Stimulated activated CD4-positive, alpha-beta T cell treated with anti-CD3 and anti-CD28 coated beads, Interleukin-12 subunit alpha, Interleukin-12 subunit beta, amount 100 ng/mL, for 4 hours (primary cell): ENCODE results near the gene TP53BP2.
"Not testable (repeated sequence)": the region's sequence is repeated elsewhere in the genome, so short reads cannot be mapped to it uniquely, and the experiment has no call there.

ENCODE experiments used
- DNase-seq: peaks from one replicate; pipeline ENCODE4 v3.0.0-alpha.2; 2020

Gene TP53BP2, protein sequence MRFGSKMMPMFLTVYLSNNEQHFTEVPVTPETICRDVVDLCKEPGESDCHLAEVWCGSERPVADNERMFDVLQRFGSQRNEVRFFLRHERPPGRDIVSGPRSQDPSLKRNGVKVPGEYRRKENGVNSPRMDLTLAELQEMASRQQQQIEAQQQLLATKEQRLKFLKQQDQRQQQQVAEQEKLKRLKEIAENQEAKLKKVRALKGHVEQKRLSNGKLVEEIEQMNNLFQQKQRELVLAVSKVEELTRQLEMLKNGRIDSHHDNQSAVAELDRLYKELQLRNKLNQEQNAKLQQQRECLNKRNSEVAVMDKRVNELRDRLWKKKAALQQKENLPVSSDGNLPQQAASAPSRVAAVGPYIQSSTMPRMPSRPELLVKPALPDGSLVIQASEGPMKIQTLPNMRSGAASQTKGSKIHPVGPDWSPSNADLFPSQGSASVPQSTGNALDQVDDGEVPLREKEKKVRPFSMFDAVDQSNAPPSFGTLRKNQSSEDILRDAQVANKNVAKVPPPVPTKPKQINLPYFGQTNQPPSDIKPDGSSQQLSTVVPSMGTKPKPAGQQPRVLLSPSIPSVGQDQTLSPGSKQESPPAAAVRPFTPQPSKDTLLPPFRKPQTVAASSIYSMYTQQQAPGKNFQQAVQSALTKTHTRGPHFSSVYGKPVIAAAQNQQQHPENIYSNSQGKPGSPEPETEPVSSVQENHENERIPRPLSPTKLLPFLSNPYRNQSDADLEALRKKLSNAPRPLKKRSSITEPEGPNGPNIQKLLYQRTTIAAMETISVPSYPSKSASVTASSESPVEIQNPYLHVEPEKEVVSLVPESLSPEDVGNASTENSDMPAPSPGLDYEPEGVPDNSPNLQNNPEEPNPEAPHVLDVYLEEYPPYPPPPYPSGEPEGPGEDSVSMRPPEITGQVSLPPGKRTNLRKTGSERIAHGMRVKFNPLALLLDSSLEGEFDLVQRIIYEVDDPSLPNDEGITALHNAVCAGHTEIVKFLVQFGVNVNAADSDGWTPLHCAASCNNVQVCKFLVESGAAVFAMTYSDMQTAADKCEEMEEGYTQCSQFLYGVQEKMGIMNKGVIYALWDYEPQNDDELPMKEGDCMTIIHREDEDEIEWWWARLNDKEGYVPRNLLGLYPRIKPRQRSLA

DNA sequence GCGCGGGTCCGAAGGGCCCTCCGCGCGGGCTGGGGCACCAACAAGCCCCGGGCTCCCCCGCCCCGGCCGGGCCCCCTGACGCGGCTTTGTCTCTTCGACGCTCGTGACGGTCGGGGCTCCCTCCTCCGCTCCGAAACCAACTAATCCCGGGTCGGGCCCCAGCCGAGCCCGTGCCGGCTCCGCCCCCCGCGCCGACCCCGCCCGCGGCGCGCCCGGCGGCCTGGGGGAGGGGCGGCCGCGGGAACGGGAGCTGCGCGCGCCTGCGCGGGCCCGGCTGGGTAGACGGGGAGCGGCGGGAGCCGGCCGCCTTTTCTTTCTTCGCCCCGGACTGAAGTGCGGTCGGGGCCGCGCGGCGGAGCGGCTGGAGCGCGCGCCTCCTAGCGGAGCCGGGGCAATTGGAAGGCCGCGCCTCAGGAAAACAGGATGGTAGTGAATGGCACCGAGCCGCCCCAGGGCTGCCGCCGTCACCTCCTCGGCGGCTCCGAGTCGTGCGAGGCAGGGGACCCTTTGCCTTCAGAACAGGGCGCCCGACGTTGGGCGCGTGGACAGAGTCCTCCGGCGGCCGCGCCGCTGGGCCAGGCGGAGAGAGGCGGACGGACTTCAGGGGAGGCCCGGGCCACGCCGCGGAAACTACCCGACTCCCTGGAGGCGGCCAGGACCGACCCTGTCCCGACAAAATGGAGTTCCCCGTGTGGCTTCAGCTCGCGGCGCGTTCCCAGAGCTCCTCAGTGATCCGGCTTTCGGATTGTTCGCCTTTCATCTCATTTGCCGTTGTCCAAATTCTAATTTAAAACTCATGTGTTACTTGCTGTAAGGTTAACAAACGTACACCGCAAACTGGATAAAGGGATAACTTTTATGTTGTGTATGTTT lies at the start of gene TP53BP2:
Gene TP53BP2, minus strand, starts transcription at position 138 of the 873 bp plus-strand sequence. CDS start 267 bp downstream, outside the sequence.
- peak; percentile 84 for DNase-seq

DNA sequence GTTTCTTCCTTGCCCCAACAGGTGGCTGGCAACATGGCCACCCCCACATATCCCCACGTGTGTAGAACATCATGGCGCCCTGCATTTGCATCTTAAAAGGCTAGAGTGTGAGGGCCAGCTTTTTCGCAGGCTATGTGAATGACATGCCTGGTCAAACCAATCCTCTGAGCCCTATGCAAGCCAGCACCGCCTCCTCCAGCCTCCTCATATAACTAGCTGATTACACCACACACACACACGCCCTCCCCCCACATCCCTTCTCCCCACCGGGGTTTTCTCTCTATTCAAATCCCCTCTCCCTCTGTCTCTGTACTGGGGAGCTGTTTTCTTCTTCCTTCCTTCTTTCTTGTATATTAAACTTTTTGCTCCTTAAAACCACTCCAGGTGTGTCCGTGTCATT lies 44.7 kb upstream of the TP53BP2 start:
- DNase-seq, result not testable (repeated sequence)

DNA sequence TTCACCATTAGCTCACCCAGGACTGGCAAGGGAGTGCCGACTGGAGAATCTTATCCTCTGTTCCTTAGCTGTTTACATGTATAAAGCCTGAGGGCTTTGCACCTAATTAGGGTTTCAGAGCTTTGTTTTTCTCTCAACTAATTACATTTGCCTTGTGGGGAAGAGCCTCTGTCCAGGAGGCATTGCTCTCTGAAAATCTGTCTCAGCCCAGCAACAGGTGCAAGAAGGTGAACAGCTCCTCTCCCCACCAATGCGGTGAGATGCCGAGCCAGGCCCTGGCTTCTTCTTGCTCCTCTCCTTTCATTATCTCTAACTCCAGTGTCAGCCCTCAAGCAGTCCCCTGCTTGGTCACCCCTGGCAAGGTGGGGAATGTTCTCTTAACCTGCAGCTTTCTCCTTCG lies 43.6 kb upstream of the TP53BP2 start:
- not testable (repeated sequence) for DNase-seq

DNA sequence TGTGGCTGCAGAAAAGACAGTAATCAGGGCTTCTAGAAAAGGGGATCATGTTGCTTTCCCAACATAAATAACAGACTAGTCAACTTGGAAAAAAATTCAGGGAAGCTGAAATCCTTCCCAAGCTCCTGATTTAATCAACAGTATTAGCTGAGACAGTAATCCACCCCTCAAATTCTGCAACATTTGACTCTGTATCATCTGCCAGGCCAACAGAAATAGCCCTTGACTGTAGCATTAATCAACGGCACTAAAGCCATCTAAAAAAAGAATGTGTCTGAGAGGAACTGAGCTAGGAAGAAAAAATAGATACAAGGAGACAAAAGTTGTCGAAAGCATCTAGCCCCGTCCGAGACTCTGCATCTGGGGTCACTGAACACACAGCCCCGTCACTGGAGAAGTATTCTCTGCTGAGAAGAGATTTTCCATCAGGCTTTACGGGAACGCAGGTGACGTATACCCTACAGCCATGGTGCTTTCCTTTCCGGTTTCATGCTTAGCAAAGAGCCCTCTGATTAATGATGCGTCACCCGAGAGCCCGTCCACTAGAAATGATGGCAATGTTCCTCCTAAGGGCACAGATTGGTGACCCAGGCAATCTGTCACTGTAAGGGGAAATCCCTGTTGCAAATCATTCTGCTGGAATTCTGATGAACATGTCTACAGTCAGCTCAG lies 42.1 kb upstream of the TP53BP2 start:
- no peak for DNase-seq

DNA sequence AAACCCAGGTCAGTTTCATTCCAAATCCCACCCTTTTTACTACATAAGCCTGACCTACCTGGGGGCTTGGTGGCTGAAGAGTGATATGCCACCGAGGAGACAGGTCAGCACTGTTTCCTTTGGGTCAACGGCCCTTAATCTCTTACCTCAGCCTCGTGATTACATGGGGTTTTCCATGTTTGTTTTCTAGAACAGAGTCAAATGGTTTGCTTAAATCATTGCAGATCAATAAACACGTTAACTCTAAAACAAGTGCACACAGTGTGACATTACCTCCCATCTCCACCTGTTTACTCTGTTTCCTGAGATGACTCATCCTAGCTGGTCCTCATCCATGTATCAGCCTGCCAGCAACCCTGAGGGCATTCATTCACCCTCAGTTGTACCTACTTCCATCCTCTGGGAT lies 40.8 kb upstream of the TP53BP2 start:
- no peak for DNase-seq

DNA sequence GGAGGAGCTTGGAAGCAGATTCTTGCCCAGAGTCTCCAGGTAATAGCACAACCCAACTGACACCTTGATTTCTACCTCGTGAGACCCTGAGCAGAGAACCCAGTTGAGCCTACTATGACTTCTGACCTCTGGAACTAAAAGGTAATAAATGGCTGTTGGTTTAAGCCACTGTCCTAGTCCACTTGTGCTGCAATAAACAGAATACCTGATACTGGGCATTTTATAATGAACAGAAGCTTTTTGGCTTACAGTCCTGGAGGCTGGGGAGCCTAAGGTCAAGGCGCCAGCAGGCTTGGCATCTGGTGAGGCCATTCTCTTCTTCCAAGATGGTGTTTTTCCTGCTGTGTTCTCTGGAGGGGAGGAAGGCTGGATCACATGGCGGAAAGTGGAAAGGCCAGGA lies 39.9 kb upstream of the TP53BP2 start:
- DNase-seq, result no peak

DNA sequence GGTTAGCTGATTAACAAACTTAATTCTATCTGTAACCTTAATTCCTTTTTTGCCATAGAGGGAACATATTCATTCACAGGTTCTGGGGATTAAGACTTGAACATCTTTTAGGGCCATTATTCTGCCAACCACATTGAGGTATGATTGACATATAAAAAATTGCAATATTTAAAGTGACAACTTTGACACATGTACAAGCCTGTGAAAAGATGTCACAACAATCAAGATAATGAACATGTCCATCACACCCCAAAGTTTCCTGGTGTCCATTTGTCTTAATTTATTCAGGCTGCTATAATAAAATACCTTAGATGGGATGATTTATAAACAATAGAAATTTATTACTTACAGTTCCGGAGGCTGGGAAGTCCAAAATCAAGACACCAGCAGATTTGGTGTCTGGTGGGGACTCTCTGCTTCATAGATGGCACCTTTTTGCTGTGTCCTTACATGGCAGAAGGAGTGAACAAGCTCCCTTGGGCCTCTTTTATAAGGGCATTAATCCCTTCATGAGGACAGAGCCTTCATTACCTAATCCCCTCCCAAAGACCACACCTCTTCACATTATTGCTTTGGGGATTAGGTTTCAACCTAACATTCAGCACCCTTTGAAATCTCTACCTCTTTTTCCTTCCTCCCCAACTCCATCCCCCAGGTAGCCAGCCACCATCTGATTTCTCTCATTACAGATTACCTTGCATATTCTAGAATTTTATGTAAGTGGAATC lies 33.0 kb upstream of the TP53BP2 start:
- DNase-seq, result no peak

DNA sequence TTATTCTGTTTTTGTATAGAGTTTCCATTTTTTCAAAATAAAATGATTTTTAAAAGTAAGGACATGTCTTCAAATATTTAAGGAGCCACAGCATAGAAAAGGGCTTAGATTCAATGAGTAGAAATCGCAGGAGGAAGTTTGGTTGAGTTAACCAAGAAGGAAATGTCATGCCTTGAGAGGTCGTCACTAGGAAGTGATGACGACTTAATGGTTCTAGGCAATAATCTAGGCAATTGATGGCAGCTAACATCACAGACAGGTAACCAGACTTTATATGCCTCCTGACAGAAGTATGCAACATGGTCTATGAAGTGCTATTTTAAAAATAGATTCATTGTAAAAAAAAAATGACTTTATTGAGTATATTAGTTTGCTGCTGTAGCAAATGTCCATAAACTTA lies 32.1 kb upstream of the TP53BP2 start:
- no peak for DNase-seq

DNA sequence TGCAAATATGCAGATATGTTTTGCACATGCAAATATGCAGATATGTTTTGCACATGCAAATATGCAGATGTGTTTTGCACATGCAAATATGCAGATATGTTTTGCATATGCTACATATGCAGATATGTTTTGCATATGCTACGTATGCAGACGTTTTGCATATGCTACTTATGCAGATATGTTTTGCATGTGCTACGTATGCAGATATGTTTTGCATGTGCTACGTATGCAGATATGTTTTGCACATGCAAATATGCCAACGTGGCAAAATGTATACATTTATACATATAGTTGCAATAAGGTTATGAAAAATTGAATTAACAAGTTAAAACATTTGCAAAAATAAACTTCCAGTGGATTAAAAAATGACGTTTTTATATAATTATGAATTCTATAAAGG lies 30.8 kb upstream of the TP53BP2 start:
- DNase-seq, result no peak

DNA sequence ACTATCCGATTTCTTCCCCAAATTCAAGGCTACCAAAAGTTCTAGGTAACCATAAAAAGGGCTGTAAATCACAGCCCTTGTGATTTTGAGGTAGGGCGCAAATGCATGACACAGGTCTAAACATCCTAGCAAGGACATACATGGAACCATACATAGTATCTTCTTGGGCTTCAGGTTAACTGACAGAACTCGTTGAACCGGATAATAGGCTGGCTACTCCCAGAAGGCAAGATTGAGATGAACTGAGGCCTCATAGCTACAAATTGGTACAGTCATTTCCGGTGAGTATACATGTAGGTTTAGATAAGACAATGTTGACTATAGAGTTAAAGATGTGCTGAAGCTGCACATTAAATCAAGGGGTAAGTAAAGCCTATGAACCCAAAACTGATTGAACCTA lies 27.3 kb upstream of the TP53BP2 start:
- no peak for DNase-seq

DNA sequence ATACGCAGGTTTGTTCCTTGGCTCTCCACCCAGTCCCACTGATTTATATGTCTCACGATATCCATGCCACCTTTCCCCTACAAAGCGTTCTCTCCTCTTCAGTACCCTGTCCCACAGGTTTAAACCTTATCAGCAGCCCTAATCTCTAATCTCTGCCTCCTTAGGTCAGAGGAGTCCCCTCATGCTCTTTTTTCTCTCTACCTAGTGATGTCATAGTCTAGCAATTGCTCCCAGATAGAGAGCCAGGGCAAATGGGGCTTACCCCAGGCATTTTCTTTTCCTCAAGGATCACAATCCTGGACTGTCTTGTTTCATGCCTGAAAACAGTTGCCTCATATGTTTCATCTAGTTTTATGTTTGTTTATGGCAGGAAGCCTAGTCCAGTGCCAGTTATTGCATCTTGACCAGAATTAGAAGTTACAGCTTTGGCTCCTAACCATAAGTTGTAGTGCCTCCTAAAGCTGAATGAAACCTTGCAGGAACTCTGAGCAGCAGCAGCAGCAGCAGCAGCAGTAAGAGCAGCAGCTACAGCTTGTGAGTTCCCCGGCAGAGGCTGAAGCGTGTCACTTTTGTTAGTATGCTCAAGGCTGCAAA lies 26.7 kb upstream of the TP53BP2 start:
- no peak for DNase-seq

DNA sequence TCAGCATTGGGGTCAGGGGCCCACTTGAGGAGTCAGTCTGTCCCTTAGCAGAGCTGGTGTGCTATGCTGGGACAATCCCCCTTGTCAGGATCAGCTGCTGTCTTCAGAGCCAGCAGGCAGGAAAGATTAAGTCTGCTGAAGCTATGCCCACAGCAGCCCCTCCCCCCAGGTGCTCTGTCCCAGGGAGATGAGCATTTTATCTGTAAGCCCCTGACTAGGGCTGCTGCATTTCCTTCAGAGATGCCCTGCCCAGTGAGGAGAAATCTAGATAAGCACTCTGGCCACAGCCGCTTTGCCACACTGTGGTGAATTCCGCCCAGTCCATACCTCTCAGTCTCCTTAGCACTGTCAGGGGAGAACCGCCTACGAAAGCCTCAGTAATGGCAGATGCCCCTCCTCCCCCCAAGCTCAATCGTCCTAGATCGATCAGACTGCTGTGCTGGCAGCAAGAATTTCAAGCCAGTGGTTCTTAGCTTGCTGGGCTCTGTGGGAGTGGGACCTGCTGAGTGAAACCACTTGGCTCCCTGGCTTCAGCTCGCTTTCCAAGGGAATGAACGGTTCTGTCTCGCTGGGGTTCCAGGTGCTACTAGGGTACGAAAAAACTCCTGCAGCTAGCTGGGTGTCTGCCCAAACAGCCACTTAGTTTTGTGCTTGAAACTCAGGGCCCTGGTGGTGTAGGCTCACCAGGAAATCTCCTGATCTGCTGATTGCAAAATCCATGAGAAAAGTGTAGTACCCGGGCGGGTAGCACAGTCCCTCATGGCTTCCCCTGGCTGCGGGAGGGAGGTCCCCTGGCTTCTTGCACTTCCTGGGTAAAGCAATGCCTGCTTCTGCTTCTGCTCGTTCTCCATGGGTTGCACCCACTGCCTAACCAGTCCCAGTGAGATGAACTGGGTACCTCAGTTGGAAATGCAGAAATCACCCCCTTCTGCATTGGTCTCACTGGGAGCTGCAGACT lies 25.1 kb upstream of the TP53BP2 start:
- no peak for DNase-seq

DNA sequence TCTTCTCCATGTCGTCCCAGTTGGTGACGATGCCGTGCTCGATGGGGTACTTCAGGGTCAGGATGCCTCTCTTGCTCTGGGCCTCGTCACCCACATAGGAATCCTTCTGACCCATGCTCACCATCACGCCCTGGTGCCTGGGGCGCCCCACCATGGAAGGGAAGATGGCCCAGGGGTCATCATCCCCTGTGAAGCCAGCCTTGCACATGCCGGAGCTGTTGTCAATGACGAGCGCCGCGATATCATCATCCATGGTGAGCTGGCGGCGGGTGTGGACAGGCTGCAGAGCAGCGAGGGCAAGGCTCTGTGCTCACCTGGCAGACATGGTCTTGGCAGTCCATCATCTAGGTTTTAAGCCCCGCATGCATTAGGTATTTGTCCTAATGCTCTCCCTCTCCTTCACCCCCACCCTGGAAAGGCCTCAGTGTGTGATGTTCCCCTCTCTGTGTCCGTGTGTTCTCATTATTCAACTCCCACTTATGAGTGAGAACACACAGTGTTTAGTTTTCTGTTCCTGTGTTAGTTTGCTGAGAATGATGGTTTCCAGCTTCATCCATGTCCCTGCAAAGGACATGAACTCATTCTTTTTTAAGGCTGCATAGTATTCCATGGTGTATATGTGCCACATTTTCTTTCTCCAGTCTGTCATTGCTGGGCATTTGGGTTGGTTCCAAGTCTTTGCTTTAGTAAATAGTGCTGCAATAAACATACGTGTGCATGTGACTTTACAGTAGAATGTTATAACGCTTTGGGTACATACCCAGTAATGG lies 19.0 kb upstream of the TP53BP2 start:
- DNase-seq, result not testable (repeated sequence)

DNA sequence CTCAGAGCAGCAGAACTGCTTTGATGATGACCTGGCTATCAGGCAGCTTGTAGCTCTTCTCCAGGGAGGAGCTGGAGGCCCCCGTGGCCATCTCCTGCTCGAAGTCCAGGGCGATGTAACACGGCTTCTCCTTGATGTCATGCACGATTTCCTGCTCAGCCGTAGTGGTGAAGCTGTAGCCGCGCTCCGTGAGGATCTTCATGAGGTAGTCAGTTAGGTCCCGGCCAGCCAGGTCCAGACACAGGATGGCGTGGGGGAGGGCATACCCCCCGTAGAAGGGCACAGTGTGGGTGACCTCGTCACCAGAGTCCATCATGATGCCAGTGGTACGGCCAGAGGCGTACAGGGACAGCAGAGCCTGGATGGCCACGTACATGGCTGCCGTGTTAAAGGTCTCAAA lies 18.3 kb upstream of the TP53BP2 start:
- no peak for DNase-seq

DNA sequence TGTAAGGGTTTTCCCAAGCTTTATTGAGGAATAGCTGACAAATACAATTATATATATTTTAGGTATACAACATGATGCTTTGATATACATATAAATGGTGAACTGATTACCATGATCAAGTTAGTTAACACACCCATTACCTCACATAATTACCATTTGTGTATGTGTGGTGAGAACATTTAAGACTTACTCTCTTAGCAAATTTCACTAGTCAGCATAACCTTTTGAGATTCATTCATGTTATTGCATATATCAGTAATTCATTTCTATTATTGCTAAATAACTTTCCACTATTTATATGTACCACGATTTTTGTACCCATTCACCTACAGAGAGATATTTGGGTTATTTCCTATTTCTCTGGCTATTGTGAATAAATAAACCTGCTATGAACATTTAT lies 16.2 kb upstream of the TP53BP2 start:
- DNase-seq, result no peak

DNA sequence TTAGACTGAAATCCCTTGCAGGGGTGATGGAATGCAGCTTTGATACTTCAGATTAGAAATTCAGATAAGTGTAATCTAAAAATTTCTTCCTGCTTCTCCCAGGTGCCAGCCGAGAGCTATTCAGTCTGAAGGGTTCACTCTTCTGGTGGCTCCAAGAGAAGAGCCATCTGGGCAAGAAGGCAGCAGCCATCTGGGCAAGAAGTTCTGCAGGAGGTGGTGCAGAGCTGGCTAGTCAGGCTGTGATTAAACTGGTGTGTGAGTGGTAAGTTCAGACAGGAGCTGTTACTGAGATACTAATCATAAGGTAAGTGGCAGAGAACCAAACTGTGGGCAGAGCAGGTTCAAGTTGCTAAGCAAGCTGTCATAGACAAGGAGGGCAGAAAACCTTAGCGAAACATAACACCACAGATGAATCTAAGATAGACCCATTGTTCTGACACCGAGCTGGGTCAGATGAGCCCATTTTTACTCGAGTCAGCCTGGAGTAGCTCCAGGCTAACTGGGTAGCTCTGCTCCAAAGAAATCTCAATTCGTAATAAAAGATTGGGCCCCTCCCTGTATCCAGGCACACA lies 14.4 kb upstream of the TP53BP2 start:
- no peak for DNase-seq

DNA sequence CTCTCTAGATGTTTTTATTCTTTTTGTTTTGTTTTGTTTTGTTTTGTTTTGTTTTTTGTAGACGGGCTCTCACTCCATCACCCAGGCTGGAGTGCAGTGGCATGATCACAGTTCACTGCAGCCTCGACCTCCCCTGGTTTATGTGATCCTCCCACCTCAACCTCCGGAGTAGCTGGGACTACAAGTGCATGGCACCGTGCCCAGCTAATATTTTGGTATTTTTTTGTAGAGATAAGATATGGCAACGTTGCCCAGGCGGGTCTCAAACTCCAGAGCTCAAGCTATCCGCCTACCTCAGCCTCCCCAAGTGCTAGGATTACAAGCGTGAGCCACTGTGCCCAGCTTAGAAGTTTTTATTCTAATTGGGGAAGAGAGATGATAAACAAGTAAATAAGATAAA lies 13.3 kb upstream of the TP53BP2 start:
- no peak for DNase-seq

DNA sequence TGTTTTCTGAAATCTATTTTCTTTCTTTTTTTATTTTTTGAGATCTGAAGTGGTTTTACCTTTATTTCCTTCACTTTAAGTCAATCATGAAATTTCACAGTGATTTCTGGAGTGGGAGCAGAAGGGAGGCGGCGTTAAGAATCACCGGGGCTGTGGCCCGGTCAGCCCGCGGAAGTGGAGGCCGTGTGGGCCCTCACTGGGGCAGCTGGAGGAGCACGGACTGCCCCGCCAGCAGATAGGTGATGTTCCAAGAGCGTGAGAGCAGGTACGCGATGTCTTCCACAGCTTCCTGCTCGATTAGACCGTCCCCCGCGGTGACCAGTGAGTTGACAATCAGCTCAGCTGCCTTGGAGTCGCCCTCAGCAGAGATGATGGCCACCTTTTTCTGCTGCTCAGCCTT lies 10.6 kb upstream of the TP53BP2 start:
- no peak for DNase-seq
